HEK293 (cell line): ENCODE data around the gene GINS2.

ENCODE experiments used
- ZBTB1 ChIP-seq: fragments of 450-650 bp; formaldehyde crosslinking; IDR thresholded peaks from 2 replicates; pipeline ENCODE4 v1.5.1; 2016; ENCODE audit warnings: missing biosample characterization, missing genetic modification characterization
- ZNF24 ChIP-seq: fragments of 450-650 bp; formaldehyde crosslinking; IDR thresholded peaks from 2 replicates; pipeline ENCODE4 v1.5.1; 2016; ENCODE audit warnings: missing biosample characterization, missing genetic modification characterization
- ZNF423 ChIP-seq: fragments of 450-650 bp; formaldehyde crosslinking; IDR thresholded peaks from 2 replicates; pipeline ENCODE4 v1.5.1; 2016; ENCODE audit warnings: missing biosample characterization, missing genetic modification characterization
- ZNF544 ChIP-seq: fragments of 450-650 bp; formaldehyde crosslinking; IDR thresholded peaks from 2 replicates; pipeline ENCODE4 v1.5.0; 2017; ENCODE audit warnings: missing biosample characterization, missing genetic modification characterization
- ZNF660 ChIP-seq: fragments of 450-650 bp; IDR thresholded peaks from 2 replicates; pipeline ENCODE4 v1.5.1; 2018; ENCODE audit warnings: missing biosample characterization, mild to moderate bottlenecking, missing genetic modification characterization
- ZSCAN23 ChIP-seq: fragments of 450-650 bp; formaldehyde crosslinking; IDR thresholded peaks from 2 replicates; pipeline ENCODE4 v1.5.1; 2016; ENCODE audit warnings: missing biosample characterization, missing genetic modification characterization
- TF ChIP-seq, protein P1 (sequence below): fragments of 450-650 bp; formaldehyde crosslinking; IDR thresholded peaks from 2 replicates; pipeline ENCODE4 v1.5.1; 2016; ENCODE audit warnings: missing biosample characterization, missing genetic modification characterization
- TF ChIP-seq, protein P2 (sequence below): fragments of 450-650 bp; formaldehyde crosslinking; IDR thresholded peaks from 2 replicates; pipeline ENCODE4 v1.5.0; 2017; ENCODE audit warnings: missing biosample characterization, missing genetic modification characterization, borderline replicate concordance
- TF ChIP-seq, protein P3 (sequence below): fragments of 450-650 bp; formaldehyde crosslinking; IDR thresholded peaks from 2 replicates; pipeline ENCODE4 v1.5.1; 2017; ENCODE audit warnings: missing biosample characterization, mild to moderate bottlenecking, missing genetic modification characterization, moderate library complexity

DNA sequence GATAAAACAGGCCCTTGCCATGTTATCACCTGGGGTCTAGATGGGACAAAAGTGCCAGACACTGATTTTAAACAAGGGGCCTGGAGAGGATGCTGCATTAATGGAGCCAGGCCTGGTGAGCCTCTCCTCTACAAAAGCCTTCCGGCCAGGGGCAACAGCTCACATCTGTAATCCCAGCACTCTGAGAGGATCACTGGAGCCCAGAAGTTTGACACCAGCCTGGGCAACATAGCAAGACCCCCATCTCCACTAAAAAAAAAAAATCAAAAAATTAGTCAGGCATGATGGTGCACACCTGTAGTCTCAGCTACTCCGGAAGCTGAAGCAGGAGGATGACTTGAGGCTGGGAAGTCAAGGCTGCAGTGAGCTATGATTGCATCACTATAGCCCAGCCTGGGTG lies 3.5 kb downstream of the GINS2 start:
- TF ChIP-seq ZNF423 (tag by site-specific recombination) (no peak), ZNF544 (no peak), ZSCAN23 (tag by site-specific recombination) (no peak), ZNF660 (tag by site-specific recombination) (no peak), ZNF24 (tag by site-specific recombination) (no peak), ZBTB1 (tag by site-specific recombination) (no peak)
- TF ChIP-seq, protein P1, sequence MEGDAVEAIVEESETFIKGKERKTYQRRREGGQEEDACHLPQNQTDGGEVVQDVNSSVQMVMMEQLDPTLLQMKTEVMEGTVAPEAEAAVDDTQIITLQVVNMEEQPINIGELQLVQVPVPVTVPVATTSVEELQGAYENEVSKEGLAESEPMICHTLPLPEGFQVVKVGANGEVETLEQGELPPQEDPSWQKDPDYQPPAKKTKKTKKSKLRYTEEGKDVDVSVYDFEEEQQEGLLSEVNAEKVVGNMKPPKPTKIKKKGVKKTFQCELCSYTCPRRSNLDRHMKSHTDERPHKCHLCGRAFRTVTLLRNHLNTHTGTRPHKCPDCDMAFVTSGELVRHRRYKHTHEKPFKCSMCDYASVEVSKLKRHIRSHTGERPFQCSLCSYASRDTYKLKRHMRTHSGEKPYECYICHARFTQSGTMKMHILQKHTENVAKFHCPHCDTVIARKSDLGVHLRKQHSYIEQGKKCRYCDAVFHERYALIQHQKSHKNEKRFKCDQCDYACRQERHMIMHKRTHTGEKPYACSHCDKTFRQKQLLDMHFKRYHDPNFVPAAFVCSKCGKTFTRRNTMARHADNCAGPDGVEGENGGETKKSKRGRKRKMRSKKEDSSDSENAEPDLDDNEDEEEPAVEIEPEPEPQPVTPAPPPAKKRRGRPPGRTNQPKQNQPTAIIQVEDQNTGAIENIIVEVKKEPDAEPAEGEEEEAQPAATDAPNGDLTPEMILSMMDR (tag by site-specific recombination) = no peak
- TF ChIP-seq, protein P2, sequence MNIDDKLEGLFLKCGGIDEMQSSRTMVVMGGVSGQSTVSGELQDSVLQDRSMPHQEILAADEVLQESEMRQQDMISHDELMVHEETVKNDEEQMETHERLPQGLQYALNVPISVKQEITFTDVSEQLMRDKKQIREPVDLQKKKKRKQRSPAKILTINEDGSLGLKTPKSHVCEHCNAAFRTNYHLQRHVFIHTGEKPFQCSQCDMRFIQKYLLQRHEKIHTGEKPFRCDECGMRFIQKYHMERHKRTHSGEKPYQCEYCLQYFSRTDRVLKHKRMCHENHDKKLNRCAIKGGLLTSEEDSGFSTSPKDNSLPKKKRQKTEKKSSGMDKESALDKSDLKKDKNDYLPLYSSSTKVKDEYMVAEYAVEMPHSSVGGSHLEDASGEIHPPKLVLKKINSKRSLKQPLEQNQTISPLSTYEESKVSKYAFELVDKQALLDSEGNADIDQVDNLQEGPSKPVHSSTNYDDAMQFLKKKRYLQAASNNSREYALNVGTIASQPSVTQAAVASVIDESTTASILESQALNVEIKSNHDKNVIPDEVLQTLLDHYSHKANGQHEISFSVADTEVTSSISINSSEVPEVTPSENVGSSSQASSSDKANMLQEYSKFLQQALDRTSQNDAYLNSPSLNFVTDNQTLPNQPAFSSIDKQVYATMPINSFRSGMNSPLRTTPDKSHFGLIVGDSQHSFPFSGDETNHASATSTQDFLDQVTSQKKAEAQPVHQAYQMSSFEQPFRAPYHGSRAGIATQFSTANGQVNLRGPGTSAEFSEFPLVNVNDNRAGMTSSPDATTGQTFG (tag by site-specific recombination) = no peak
- TF ChIP-seq, protein P3, sequence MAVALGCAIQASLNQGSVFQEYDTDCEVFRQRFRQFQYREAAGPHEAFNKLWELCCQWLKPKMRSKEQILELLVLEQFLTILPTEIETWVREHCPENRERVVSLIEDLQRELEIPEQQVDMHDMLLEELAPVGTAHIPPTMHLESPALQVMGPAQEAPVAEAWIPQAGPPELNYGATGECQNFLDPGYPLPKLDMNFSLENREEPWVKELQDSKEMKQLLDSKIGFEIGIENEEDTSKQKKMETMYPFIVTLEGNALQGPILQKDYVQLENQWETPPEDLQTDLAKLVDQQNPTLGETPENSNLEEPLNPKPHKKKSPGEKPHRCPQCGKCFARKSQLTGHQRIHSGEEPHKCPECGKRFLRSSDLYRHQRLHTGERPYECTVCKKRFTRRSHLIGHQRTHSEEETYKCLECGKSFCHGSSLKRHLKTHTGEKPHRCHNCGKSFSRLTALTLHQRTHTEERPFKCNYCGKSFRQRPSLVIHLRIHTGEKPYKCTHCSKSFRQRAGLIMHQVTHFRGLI = no peak
